GM12892 (cell line): ENCODE results near the gene LACRT.

Experiments used
- POLR2A ChIP-seq: IDR thresholded peaks from 2 replicates; pipeline ENCODE4 v1.6.1; 2011; ENCODE audit warnings: low read depth, low read length, control low read depth
- POLR2AphosphoS5 ChIP-seq: IDR thresholded peaks from 2 replicates; pipeline ENCODE4 v1.6.1; 2011; ENCODE audit warnings: low read depth, low read length, control low read depth
- TAF1 ChIP-seq: IDR thresholded peaks from 2 replicates; pipeline ENCODE4 v1.6.1; 2011; ENCODE audit warnings: low read depth, mild to moderate bottlenecking, control low read depth, low read length, borderline replicate concordance

DNA sequence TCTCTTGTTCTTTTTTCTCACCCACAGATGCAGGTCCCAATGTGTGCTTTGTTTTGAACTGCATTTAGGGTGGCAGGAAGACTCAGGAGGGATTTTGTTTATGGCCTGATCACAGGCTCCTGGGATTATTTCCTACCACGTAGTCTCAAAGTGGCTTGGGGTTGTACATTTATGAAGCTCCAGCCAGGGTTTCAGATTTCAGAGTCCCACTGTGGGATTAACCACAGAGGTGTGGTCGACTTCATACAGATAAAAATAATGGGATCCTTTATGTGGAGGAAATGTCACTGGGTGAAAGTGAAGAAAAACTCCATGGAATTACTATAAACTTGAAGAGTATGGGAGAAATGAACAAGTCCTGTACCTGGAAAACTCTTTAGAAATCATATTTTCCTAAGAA lies 32.0 kb downstream of the LACRT start:
- TF ChIP-seq POLR2AphosphoS5 (no peak), POLR2A (no peak), TAF1 (no peak)
